Renal pelvis (tissue), 4 donors: ENCODE results near the gene VASH2. TPM values are rescaled to one million over a fixed set of nuclear protein-coding genes. Genes with fewer than 3 reads are reported as not detected.

Experiments
- DNase-seq: peaks from one replicate; pipeline ENCODE4 v3.0.0-alpha.2; 2013
- polyA plus RNA-seq, 3 donors: library from polyadenylated mRNA; unstranded; fragments of 120-200 nt; gene quantifications; one replicate each; pipeline ENCODE4 v1.2.1, GENCODE V29; 2013; ENCODE audit not compliant: insufficient read length in 3 of 3

The VASH2 gene
- polyA plus RNA-seq, 3 donors, result 19.2 to 22.2 (median 21.5) TPM

- no peak for DNase-seq
Measured at GRCh38 chr1:212928323-212929291, 21.7 kb upstream of the VASH2 start.

- no peak for DNase-seq
Measured at GRCh38 chr1:212930986-212931678, 19.2 kb upstream of the VASH2 start.

GRCh38 chr1:212933815-212934471 is 16.4 kb upstream of the VASH2 start:
- DNase-seq, result no peak

- DNase-seq, result no peak
Measured at GRCh38 chr1:212935387-212935981, 14.9 kb upstream of the VASH2 start.

GRCh38 chr1:212937034-212937433 is 13.3 kb upstream of the VASH2 start:
- DNase-seq, result no peak

GRCh38 chr1:212938846-212939245 is 11.5 kb upstream of the VASH2 start:
- no peak for DNase-seq

GRCh38 chr1:212941452-212941851 is 8.9 kb upstream of the VASH2 start:
- no peak for DNase-seq

GRCh38 chr1:212942679-212943392 is 7.5 kb upstream of the VASH2 start:
- no peak for DNase-seq

- no peak for DNase-seq
Measured at GRCh38 chr1:212943393-212943710, 7.0 kb upstream of the VASH2 start.

GRCh38 chr1:212944229-212944901 is 6.0 kb upstream of the VASH2 start:
- DNase-seq, result no peak

- DNase-seq, result no peak
Measured at GRCh38 chr1:212945056-212945455, 5.3 kb upstream of the VASH2 start.

GRCh38 chr1:212945463-212946160 is 4.7 kb upstream of the VASH2 start:
- DNase-seq, result no peak

GRCh38 chr1:212946872-212947271 is 3.5 kb upstream of the VASH2 start:
- DNase-seq, result no peak

GRCh38 chr1:212949771-212950170 is 570 bp upstream of the VASH2 start:
- no peak for DNase-seq

GRCh38 chr1:212951126-212951946 is 995 bp downstream of the VASH2 start:
- DNase-seq, result no peak

- DNase-seq, result no peak
Measured at GRCh38 chr1:212951947-212952640, 1.8 kb downstream of the VASH2 start.

- no peak for DNase-seq
Measured at GRCh38 chr1:212952641-212952976, 2.3 kb downstream of the VASH2 start.

- no peak for DNase-seq
Measured at GRCh38 chr1:212953321-212953720, 3.0 kb downstream of the VASH2 start.

- no peak for DNase-seq
Measured at GRCh38 chr1:212954514-212954913, 4.2 kb downstream of the VASH2 start.
